ENCODE data around the gene OST4. TPM values are rescaled to one million over a fixed set of nuclear protein-coding genes. Genes with fewer than 3 reads are reported as not detected.
"Not testable (repeated sequence)": the region's sequence is repeated elsewhere in the genome, so short reads cannot be mapped to it uniquely, and the experiment has no call there.

Gene OST4
- 784 and 843 TPM in 2 replicates for total RNA-seq (2014; rRNA removed; shearing (Covaris generic))

DNA sequence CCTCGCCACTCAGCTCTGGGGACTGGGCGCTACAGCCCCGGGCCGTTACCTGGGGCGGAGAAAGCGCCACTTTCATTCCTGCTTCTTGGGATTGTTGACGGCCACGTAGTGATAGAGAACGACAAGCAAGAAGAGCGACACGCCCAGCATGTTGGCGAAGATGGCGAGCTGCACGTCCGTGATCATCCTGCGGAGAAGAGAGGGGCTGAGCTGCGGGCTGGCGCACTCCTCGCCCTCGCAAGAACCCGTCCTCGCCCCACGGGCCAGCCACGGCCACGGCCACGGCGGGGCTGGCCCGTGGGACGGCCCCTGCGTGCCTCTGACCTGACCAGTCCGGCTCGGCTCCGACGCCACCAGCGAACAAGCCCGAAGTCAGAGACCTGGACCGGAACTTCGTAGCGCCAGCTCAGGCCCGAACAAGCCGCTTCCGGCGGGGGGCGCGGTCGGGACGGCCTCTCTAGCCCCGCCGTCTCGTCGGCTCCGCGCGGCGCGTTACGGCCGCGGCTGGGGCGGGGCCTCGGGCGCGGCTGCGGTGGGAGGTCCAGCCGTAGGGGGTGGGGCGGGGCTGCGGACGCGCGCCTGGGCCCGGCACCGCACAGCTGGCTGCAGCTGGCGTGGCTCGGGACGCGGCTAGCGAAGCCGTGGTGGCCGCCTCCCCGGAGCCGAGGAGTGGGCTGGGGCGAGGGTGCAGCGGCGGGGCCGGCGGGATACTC, at the start of gene OST4:
Gene OST4, minus strand, starts transcription at position 378 of the 713 bp plus-strand sequence.
- peak; percentile 93 for DNase-seq (ENCODE audit: low read depth)

GRCh38 chr2:27119330-27119670, 47.8 kb upstream of the OST4 start:
- DNase-seq (ENCODE audit: low read depth) = not testable (repeated sequence)

- no peak for DNase-seq (ENCODE audit: low read depth)
These were observed 47.3 kb upstream of the OST4 start, which contains the start of gene CGREF1 for GRCh38 chr2:27118525-27119329. TSS of gene CGREF1 (minus strand) at chr2:27119128. CDS start at chr2:27104366, 14,762 bp downstream.

DNA sequence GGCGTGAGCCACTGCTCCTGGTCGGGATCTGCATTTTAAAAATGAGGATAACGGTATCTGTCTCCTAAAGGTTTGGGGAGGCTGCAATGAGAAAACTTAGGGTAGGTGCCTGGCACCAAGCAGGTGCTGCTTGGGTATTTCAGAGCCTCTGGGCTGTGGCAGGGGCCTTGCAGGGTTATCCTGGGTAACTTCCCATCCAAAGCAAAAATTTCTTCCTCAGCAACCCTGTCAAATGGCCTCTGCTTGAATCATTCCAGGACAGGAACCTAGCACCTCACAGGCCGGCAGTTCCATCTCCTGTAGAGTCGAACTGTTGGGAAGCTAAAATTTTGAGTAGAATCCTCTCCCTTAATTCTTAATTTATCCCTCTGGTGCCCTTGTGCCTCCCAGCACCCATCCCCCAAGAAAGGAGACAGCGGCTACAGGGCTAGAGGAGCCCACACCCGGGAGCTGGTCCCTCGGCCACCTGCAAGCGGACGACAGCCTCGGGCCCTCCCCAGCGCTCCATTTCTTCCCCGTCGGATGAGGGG, 46.6 kb upstream of the OST4 start:
- no peak for DNase-seq (ENCODE audit: low read depth)

- DNase-seq (ENCODE audit: low read depth) = no peak
These were observed 44.1 kb upstream of the OST4 start for GRCh38 chr2:27115519-27115918.

GRCh38 chr2:27111392-27112078, 40.1 kb upstream of the OST4 start:
- not testable (repeated sequence) for DNase-seq (ENCODE audit: low read depth)

DNA sequence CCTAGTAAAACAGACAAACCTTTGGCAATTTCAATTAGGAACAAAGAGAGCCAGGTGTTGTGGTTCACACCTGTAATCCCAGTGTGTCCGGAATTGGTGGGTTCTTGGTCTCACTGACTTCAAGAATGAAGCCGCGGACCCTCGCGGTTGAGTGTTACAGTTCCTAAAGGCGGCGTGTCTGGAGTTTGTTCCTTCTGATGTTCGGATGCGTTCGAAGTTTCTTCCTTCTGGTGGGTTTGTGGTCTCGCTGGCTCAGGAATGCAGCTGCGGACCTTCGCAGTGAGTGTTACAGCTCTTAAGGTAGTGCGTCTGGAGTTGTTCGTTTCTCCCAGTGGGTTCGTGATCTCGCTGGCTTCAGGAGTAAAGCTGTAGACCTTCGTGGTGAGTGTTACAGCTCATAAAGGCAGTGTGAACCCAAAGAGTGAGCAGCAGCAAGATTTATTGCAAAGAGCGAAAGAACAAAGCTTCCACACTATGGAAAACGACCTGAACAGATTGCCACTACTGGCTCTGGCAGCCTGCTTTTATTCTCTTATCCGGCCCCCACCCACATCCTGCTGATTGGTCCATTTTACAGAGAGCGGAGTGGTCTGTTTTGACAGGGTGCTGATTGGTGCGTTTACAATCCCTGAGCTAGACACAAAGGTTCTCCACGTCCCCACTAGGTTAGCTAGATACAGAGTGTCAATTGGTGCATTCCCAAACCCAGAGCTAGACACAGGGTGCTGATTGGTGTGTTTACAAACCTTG, 39.3 kb upstream of the OST4 start:
- not testable (repeated sequence) for DNase-seq (ENCODE audit: low read depth)

GRCh38 chr2:27109083-27109482, 37.6 kb upstream of the OST4 start:
- DNase-seq (ENCODE audit: low read depth) = no peak

- DNase-seq (ENCODE audit: low read depth) = no peak
These were observed 36.8 kb upstream of the OST4 start for GRCh38 chr2:27108221-27108620.

GRCh38 chr2:27105981-27106380, 34.5 kb upstream of the OST4 start:
- no peak for DNase-seq (ENCODE audit: low read depth)

- DNase-seq (ENCODE audit: low read depth) = no peak
These were observed 30.9 kb upstream of the OST4 start for GRCh38 chr2:27102329-27102728.

DNA sequence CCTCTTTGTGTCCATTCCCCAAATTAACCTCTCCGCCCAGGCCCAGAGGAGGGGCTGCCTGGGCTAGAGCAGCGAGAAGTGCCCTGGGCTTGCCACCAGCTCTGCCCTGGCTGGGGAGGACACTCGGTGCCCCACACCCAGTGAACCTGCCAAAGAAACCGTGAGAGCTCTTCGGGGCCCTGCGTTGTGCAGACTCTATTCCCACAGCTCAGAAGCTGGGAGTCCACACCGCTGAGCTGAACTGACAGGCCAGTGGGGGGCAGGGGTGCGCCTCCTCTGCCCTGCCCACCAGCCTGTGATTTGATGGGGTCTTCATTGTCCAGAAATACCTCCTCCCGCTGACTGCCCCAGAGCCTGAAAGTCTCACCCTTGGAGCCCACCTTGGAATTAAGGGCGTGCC, 28.6 kb upstream of the OST4 start:
- no peak for DNase-seq (ENCODE audit: low read depth)

DNA sequence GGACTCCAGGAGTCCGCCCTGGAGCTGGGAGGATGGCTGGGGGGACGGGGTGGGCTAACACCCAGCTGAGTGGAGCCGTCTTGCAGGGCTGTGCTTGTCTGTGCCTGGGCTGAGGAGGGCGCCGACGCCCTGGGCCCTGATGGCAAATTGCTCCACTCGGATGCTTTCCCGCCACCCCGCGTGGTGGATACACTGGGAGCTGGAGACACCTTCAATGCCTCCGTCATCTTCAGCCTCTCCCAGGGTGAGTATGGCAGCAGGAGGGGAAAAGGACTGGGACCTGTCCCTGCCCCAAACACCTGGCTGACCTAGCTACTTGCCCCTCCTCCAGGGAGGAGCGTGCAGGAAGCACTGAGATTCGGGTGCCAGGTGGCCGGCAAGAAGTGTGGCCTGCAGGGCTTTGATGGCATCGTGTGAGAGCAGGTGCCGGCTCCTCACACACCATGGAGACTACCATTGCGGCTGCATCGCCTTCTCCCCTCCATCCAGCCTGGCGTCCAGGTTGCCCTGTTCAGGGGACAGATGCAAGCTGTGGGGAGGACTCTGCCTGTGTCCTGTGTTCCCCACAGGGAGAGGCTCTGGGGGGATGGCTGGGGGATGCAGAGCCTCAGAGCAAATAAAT, 28.0 kb upstream of the OST4 start:
- DNase-seq (ENCODE audit: low read depth) = no peak

DNA sequence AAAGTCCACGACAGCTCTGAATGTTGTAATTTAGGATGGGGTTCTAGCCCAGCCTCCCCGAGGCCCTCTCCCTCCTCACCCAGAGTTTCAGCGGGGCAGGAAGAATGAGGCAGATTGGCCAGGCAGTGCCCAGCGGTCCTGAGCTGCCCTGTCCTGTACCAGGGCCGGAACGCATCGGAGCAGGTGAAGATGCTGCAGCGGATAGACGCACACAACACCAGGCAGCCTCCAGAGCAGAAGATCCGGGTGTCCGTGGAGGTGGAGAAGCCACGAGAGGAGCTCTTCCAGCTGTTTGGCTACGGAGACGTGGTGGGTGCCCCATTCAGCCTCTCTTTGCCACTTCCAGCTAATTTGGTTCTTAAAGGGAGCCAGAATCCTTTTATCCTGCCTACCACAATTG, 25.9 kb upstream of the OST4 start:
- no peak for DNase-seq (ENCODE audit: low read depth)

DNA sequence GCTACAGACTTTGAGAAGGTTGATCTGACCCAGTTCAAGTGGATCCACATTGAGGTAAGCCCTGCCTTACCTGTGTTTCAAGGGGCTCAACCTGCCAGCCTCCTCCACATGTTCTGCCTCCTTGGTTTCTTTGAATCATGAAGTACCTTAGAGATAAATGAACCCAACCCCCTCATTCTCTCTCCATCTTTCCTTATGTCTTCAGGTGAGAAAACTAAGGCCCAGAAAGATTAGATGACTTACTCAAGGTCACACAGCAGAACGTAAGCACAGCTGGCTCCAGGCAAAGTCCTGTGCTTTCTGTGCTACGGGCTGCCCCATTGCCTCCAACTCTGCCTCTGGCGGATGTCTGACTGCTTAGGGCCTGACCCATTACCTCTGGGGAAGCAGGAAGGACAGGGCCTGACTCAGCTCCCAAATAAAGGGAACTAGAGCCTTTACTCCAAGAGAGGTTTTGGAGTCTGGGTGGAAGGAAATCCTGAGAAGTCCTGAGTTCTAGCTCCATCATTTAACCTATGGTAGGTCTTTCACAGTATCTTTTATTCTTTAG, 25.4 kb upstream of the OST4 start:
- no peak for DNase-seq (ENCODE audit: low read depth)

DNA sequence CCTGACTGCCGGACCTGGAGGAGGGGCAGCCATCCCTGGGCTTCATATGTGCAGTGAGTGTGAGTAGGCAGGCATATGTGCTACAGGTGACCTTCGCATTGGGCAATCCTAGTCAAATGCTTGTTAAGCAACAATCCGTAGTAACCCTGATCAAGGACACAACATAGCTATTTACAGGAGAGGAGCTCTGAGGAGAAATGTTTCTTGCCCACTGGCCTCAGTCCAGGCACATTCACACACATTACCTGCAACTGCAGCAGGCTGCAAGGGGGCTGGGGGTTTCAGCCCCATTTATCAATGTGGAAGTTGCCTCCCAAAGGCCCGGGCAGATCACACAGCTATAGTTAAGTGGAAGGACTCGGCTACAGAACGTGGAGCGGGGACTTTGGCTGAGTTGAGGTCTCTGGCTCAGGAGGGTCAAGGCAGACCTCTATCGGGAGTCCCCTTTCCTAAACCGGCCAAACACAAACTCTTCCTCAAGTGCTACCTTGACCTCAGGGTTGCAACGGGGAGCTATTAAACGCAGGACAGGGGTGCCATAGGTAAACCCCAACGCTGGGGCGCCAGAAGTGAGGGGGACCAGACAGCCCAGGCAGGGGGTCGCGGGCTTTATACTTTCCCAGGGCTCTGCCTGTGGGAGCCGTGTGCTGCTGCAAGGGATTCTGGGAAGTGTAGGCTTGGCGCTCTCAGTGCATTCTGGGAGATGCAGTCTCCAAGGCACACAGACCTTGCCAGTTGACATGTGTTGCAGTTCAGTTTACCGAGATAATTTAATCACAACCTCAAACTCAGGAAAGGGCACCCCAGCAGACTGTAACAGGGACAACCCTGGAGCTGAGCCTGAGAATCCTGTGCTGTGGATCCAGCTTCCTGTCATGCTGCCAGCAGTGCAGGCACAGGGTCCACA, 24.5 kb upstream of the OST4 start:
- peak; percentile 66 for DNase-seq (ENCODE audit: low read depth)

DNA sequence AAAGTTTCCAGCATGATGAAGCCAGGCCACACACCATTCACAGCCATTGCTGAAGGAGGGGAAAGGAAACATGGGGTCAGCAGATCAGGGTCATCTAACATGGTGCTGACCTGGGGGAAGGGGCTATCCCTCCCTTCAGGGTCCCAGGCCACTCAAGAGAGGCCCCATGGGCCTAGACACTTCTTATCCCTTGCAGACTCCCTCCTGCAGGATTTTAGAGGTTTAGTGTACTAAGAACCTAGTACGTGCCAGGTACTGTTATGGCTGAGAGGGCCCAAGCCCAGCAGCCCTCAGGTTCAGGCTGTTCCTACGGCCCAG, 23.9 kb upstream of the OST4 start:
- no peak for DNase-seq (ENCODE audit: low read depth)

GRCh38 chr2:27094353-27094984, 23.0 kb upstream of the OST4 start:
- no peak for DNase-seq (ENCODE audit: low read depth)
